ENCODE results near the gene RAP1GAP.

The RAP1GAP gene

DNA sequence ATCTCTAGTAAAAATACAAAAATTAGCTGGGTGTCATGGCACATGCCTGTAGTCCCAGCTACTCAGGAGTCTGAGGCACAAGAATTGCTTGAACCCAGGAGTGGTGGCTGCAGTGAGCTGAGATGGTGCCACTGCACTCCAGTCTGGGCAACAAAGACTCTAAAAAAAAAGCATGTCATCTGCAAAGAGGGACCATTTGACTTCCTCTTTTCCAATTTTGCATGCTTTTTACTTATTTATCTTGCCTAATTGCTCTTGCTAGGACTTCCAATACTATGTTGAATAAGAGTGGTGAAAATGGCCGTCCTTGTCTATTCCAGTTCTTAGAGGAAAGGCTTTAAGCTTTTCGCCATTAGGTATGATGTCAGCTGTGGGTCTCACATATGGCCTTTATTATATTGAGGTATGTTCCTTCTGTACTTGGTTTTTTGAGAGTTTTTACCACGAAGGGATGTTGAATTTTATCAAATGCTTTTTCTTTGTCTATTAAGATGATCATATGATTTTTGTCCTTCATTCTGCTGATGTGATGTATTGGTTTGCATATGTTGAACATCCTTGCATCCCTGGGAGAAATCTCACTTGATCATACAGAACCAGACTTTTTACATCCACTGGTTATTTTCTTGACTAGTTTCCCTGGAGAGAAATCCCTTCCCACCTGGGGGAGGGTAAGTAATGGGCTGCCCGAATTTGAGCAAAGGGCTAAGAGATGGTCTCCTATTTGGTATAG is 17.0 kb upstream of the RAP1GAP start:
- H3K4me2 ChIP-seq (ENCODE audit: low read length), result no peak overlapping the region
- no peaks in the 10 kb centered on the region for H3F3A ChIP-seq (ENCODE audit: insufficient read depth, low read length)
- no peaks in the 10 kb centered on the region for H4K20me1 ChIP-seq (ENCODE audit: insufficient read depth, low read length)
- 0 out of 2 replicates have a peak, but pooled peaks cover 6% of the 10 kb centered on the region for H3K9me3 ChIP-seq (ENCODE audit: low read length)
- no peaks in the 10 kb centered on the region for H3K9me2 ChIP-seq (ENCODE audit: low read depth, low read length)
- H3K4me3 ChIP-seq (ENCODE audit: low read depth, low read length, poor library complexity, severe bottlenecking), result no peak overlapping the region
- TF ChIP-seq, protein P1, sequence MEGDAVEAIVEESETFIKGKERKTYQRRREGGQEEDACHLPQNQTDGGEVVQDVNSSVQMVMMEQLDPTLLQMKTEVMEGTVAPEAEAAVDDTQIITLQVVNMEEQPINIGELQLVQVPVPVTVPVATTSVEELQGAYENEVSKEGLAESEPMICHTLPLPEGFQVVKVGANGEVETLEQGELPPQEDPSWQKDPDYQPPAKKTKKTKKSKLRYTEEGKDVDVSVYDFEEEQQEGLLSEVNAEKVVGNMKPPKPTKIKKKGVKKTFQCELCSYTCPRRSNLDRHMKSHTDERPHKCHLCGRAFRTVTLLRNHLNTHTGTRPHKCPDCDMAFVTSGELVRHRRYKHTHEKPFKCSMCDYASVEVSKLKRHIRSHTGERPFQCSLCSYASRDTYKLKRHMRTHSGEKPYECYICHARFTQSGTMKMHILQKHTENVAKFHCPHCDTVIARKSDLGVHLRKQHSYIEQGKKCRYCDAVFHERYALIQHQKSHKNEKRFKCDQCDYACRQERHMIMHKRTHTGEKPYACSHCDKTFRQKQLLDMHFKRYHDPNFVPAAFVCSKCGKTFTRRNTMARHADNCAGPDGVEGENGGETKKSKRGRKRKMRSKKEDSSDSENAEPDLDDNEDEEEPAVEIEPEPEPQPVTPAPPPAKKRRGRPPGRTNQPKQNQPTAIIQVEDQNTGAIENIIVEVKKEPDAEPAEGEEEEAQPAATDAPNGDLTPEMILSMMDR (IDR thresholded peaks at IDR 0.05; ENCODE audit: low read length), result no peak
- TF ChIP-seq EZH2 (IDR thresholded peaks at IDR 0.05; ENCODE audit: borderline replicate concordance, low read length), result no peak
- H3K27me3 ChIP-seq (ENCODE audit: insufficient read depth, low read length), result no peaks in the 10 kb centered on the region
- H3K27ac ChIP-seq (ENCODE audit: low read depth, low read length, poor library complexity, severe bottlenecking), result no peak overlapping the region
- H3K36me3 ChIP-seq (ENCODE audit: insufficient read depth, low read length), result peaks cover 70% of the 10 kb centered on the region
- H2AFZ ChIP-seq (ENCODE audit: low read length), result no peak overlapping the region
- no peaks in the 10 kb centered on the region for H3K4me1 ChIP-seq (ENCODE audit: insufficient read depth, low read length, severe bottlenecking)
- H3K79me2 ChIP-seq (ENCODE audit: insufficient read depth, low read length), result no peaks in the 10 kb centered on the region
- no peak overlapping the region for H3K9ac ChIP-seq (ENCODE audit: low read length)

DNA sequence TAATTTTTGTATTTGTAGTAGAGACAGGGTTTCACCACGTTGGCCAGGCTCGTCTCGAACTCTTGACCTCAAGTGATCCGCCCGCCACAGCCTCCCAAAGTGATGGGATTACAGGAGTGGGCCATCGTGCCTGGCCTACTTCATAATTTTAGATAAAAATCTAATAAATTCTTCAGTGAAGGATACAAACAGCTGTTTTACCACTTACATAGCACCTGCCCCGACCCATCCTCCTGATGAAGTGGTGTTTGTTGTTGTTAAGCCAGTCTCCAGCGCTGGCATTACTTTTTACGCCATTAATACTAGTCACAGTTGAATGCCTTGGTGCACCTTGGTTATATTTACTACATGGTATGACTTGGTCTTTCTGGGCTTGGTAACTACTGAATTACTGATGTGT is 12.3 kb upstream of the RAP1GAP start:
- Histone ChIP-seq H3K4me2 (ENCODE audit: low read length) (no peak overlapping the region), H3K79me2 (ENCODE audit: insufficient read depth, low read length) (no peaks in the 10 kb centered on the region), H3K4me1 (ENCODE audit: insufficient read depth, low read length, severe bottlenecking) (no peaks in the 10 kb centered on the region), H3F3A (ENCODE audit: insufficient read depth, low read length) (no peaks in the 10 kb centered on the region), H2AFZ (ENCODE audit: low read length) (no peak overlapping the region), H3K4me3 (ENCODE audit: low read depth, low read length, poor library complexity, severe bottlenecking) (no peak overlapping the region), H3K9ac (ENCODE audit: low read length) (no peak overlapping the region), H3K27me3 (ENCODE audit: insufficient read depth, low read length) (no peaks in the 10 kb centered on the region), H3K27ac (ENCODE audit: low read depth, low read length, poor library complexity, severe bottlenecking) (no peak overlapping the region), H3K36me3 (ENCODE audit: insufficient read depth, low read length) (peaks cover 54% of the 10 kb centered on the region), H3K9me2 (ENCODE audit: low read depth, low read length) (no peaks in the 10 kb centered on the region), H3K9me3 (ENCODE audit: low read length) (0 out of 2 replicates have a peak, but pooled peaks cover 4% of the 10 kb centered on the region), H4K20me1 (ENCODE audit: insufficient read depth, low read length) (no peaks in the 10 kb centered on the region)
- no peak for TF ChIP-seq EZH2 (IDR thresholded peaks at IDR 0.05; ENCODE audit: borderline replicate concordance, low read length)
- TF ChIP-seq, protein P1 (IDR thresholded peaks at IDR 0.05; ENCODE audit: low read length), result no peak

DNA sequence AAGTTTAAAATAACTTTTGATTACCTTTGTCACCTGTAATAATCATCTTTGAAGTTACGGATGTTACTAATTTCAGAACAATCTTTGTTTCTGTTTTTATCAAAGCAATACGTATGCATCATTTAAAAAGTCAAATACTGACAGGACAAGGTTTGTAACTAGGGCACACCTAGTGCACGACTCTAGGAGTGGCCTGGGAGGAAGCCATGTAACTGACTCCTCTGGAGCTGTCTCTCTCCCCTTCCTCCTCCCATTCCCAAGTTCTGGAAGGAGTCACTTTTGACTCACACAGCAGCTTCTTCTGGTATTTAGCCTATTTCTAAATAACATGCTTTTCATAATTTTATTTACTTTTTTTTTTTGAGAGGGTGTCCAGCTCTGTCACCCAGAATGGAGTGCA is 11.8 kb upstream of the RAP1GAP start:
- peaks cover 49% of the 10 kb centered on the region for H3K36me3 ChIP-seq (ENCODE audit: insufficient read depth, low read length)
- no peaks in the 10 kb centered on the region for H3K9me2 ChIP-seq (ENCODE audit: low read depth, low read length)
- no peak overlapping the region for H3K4me3 ChIP-seq (ENCODE audit: low read depth, low read length, poor library complexity, severe bottlenecking)
- no peaks in the 10 kb centered on the region for H3K27me3 ChIP-seq (ENCODE audit: insufficient read depth, low read length)
- no peak overlapping the region for H3K9ac ChIP-seq (ENCODE audit: low read length)
- H2AFZ ChIP-seq (ENCODE audit: low read length), result no peak overlapping the region
- TF ChIP-seq, protein P1 (IDR thresholded peaks at IDR 0.05; ENCODE audit: low read length), result no peak
- TF ChIP-seq EZH2 (IDR thresholded peaks at IDR 0.05; ENCODE audit: borderline replicate concordance, low read length), result no peak
- H3K27ac ChIP-seq (ENCODE audit: low read depth, low read length, poor library complexity, severe bottlenecking), result no peak overlapping the region
- H3K9me3 ChIP-seq (ENCODE audit: low read length), result 0 out of 2 replicates have a peak, but pooled peaks cover 4% of the 10 kb centered on the region
- H3K79me2 ChIP-seq (ENCODE audit: insufficient read depth, low read length), result no peaks in the 10 kb centered on the region
- H3K4me1 ChIP-seq (ENCODE audit: insufficient read depth, low read length, severe bottlenecking), result no peaks in the 10 kb centered on the region
- H4K20me1 ChIP-seq (ENCODE audit: insufficient read depth, low read length), result no peaks in the 10 kb centered on the region
- no peak overlapping the region for H3K4me2 ChIP-seq (ENCODE audit: low read length)
- no peaks in the 10 kb centered on the region for H3F3A ChIP-seq (ENCODE audit: insufficient read depth, low read length)
